ENCODE data around the gene VWA5B1.
A peak's percentile ranks its signal among the peaks of the same experiment; 100 is the strongest.
"Not testable (repeated sequence)": the region's sequence is repeated elsewhere in the genome, so short reads cannot be mapped to it uniquely, and the experiment has no call there.

The VWA5B1 gene

DNA sequence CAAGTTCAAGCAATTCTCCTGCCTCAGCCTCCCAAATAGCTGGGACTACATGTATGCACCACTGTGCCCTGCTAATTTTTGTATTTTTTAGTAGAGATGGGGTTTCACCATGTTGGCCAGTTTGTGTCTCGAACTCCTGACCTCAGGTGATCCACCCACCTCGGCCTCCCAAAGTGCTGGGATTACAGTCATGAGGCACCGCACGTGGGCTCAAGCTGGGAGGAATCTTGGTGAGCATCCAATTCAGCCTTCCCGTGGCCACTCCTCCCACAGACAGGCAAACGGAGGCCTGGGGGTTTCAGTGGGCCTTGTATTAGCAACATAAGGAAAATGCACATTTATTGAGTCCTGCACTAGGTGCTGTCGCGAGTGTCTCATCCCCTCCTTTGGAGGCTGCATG is 24.5 kb upstream of the VWA5B1 start:
- H3K4me1 ChIP-seq (ENCODE audit: control insufficient read depth, insufficient read depth, low read length), result no peaks in the 10 kb centered on the region
- H3K4me3 ChIP-seq (ENCODE audit: low read depth, low read length), result no peak overlapping the region
- H3K9ac ChIP-seq (ENCODE audit: low read length), result no peak overlapping the region
- H3K36me3 ChIP-seq (ENCODE audit: control insufficient read depth, insufficient read depth, low read length), result no peaks in the 10 kb centered on the region
- no peaks in the 10 kb centered on the region; the same call in 1 of the 2 replicates for H3K27me3 ChIP-seq (ENCODE audit: control insufficient read depth, insufficient read depth, low read length)
- no peaks in the 10 kb centered on the region for H3K9me3 ChIP-seq (ENCODE audit: control insufficient read depth, insufficient read depth, low read depth, low read length)
- no peak overlapping the region for H3K27ac ChIP-seq (ENCODE audit: low read depth, low read length)

DNA sequence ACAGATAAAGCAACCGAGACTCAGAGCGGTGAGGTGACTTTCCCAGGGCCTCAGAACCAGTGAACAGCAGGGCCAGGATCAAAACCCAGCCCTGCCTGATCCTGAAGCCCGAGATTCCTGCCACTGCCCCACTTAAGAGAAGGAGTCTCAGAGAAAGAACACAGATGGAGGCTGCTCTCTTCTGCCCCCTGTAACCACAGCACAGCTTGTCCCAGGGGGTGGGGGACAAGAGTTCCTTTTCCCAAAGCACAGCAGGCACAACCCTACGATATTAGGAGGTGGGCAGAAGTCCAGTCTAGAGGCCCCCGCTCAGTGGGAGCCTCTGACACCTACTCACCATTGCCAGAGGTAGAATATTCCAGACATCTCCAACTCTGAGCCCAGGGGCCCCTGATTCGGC is 24.0 kb upstream of the VWA5B1 start:
- no peaks in the 10 kb centered on the region for H3K9me3 ChIP-seq (ENCODE audit: control insufficient read depth, insufficient read depth, low read depth, low read length)
- no peaks in the 10 kb centered on the region for H3K4me1 ChIP-seq (ENCODE audit: control insufficient read depth, insufficient read depth, low read length)
- no peak overlapping the region for H3K4me3 ChIP-seq (ENCODE audit: low read depth, low read length)
- H3K27me3 ChIP-seq (ENCODE audit: control insufficient read depth, insufficient read depth, low read length), result no peaks in the 10 kb centered on the region; the same call in 1 of the 2 replicates
- no peaks in the 10 kb centered on the region for H3K36me3 ChIP-seq (ENCODE audit: control insufficient read depth, insufficient read depth, low read length)
- H3K9ac ChIP-seq (ENCODE audit: low read length), result no peak overlapping the region
- H3K27ac ChIP-seq (ENCODE audit: low read depth, low read length), result no peak overlapping the region

DNA sequence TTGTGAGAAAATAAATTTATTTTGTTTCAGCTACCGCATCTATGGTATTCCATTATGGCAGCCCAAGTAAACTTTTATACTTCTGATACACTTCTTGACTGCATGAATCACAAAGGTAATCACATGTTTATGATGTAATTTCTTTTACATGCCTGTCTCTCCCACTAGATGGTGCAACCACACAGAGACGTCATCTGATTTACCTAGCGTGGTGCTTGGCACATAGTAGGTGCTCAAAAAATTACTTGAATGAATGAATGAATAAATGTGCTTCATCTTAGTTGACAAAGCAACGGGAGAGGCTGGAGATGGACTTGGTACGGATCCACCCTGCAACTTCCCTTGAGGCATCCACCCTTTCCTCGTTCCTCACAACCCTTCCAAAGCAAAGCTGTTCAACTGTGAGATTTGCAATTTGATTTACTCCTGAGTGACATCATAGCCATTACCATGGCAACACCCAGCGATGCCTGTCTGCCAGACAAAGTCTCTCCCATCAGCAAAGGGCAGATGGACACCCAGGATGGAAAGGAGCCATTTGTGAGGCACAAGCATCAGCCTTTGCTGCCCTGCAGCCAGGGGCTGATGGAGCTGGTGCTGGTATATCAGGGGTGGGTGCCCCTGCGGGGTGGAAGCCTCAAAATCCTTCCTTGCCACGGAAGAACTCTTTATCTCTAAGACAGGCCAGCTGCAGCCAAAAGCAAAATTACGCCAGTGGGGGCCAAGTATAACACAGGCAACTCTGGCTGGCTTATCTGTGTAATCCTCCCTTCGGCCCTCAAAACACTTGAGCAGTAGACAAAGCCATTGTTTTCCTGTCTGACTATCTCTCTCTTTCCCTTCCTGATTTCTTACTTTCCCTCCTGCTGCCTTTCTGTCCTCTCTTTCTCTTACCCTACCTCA is 18.9 kb upstream of the VWA5B1 start:
- no peaks in the 10 kb centered on the region for H3K4me1 ChIP-seq (ENCODE audit: control insufficient read depth, insufficient read depth, low read length)
- H3K36me3 ChIP-seq (ENCODE audit: control insufficient read depth, insufficient read depth, low read length), result no peaks in the 10 kb centered on the region
- no peak overlapping the region for H3K27ac ChIP-seq (ENCODE audit: low read depth, low read length)
- no peaks in the 10 kb centered on the region for H3K9me3 ChIP-seq (ENCODE audit: control insufficient read depth, insufficient read depth, low read depth, low read length)
- H3K9ac ChIP-seq (ENCODE audit: low read length), result no peak overlapping the region
- peaks cover 22% of the 10 kb centered on the region for H3K27me3 ChIP-seq (ENCODE audit: control insufficient read depth, insufficient read depth, low read length)
- H3K4me3 ChIP-seq (ENCODE audit: low read depth, low read length), result no peak overlapping the region

DNA sequence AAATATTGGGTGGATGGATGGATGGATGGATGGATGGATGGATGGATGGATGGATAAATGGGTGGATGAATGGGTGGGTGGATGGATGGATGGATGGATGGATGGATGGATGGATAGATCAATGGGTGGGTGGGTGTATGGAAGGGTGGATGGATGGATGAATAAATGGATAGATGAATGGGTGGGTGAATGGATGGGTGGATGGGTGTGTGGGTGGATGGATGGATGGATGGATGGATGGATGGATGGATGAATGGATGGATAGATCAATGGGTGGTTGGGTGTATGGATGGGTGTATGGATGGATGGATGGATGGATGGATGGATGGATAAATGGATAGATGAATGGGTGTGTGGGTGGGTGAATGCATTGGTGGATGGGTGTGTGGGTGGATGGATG is 17.0 kb upstream of the VWA5B1 start:
- not testable (repeated sequence) for H3K27ac ChIP-seq (ENCODE audit: low read depth, low read length); H3K9ac ChIP-seq (ENCODE audit: low read length); H3K4me1 ChIP-seq (ENCODE audit: control insufficient read depth, insufficient read depth, low read length); H3K36me3 ChIP-seq (ENCODE audit: control insufficient read depth, insufficient read depth, low read length); H3K4me3 ChIP-seq (ENCODE audit: low read depth, low read length); H3K9me3 ChIP-seq (ENCODE audit: control insufficient read depth, insufficient read depth, low read depth, low read length)
- peaks cover 33% of the 10 kb centered on the region for H3K27me3 ChIP-seq (ENCODE audit: control insufficient read depth, insufficient read depth, low read length)

DNA sequence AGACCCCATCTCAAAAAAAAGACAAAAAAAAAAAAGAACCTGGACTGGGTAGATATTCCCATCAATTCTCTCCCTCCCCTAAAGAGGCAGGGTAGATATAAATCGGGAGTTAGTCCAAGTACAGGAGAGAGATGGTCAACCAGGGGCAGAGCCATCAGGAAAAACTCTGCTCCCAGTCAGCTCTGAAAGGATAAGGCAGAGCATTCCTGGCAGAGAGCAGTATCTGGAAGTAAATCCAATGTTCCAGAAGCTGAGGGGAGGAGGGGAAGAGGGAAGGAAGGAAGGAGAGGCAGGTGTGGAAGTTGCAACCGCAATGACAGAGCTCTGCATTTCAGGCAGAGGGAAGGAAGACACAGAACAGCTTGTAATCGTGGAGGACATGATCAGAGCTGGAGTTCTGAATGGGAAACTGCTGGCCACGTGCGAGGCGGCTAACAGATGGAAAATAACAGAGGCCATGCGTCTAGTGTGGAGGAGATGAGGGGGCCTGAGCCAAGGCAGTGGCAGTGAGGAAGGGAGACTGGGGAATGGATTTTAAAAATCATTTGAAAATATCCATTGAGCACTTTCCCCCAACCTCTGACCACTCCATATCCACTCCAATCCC is 15.3 kb upstream of the VWA5B1 start:
- Histone ChIP-seq H3K4me3 (ENCODE audit: low read depth, low read length) (no peak overlapping the region), H3K36me3 (ENCODE audit: control insufficient read depth, insufficient read depth, low read length) (no peaks in the 10 kb centered on the region), H3K27ac (ENCODE audit: low read depth, low read length) (no peak overlapping the region), H3K9me3 (ENCODE audit: control insufficient read depth, insufficient read depth, low read depth, low read length) (no peaks in the 10 kb centered on the region), H3K27me3 (ENCODE audit: control insufficient read depth, insufficient read depth, low read length) (peaks cover 33% of the 10 kb centered on the region), H3K9ac (ENCODE audit: low read length) (no peak overlapping the region), H3K4me1 (ENCODE audit: control insufficient read depth, insufficient read depth, low read length) (peaks cover 15% of the 10 kb centered on the region)

DNA sequence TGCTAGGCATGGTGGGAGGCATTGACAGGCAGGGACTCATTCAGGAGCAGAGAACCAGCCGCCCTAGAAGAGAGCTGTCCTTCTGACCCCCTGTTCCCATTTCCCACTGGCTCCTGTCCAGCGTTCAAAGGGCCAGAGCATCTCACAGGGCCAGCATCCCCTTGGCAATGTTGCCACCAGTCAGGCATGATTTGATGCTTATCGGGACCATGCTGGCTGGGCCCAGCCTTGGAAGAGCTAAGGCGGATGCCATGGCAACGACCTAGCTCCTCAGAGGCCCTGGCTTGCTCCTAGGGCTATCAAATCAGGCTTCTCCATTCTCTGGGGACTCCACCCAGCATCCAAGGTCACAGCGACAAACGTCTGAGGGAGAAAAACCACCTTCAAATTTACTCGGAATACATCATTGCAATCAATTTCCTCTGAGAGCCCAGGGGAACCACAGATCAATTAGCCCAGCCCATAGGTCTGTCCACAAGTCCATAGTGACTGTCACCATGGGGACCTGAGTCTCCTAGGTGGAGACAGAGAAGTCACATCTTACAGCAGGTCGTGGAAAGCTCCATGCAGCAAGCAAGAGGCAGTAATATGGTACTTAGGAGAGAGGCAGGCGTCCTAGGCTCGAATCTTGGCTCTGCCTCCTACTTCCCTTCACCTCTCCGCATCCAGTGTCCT is 14.1 kb upstream of the VWA5B1 start:
- Histone ChIP-seq H3K9me3 (ENCODE audit: control insufficient read depth, insufficient read depth, low read depth, low read length) (no peaks in the 10 kb centered on the region), H3K4me3 (ENCODE audit: low read depth, low read length) (no peak overlapping the region), H3K4me1 (ENCODE audit: control insufficient read depth, insufficient read depth, low read length) (peaks cover 17% of the 10 kb centered on the region), H3K9ac (ENCODE audit: low read length) (no peak overlapping the region), H3K36me3 (ENCODE audit: control insufficient read depth, insufficient read depth, low read length) (no peaks in the 10 kb centered on the region), H3K27me3 (ENCODE audit: control insufficient read depth, insufficient read depth, low read length) (peaks cover 36% of the 10 kb centered on the region), H3K27ac (ENCODE audit: low read depth, low read length) (no peak overlapping the region)

DNA sequence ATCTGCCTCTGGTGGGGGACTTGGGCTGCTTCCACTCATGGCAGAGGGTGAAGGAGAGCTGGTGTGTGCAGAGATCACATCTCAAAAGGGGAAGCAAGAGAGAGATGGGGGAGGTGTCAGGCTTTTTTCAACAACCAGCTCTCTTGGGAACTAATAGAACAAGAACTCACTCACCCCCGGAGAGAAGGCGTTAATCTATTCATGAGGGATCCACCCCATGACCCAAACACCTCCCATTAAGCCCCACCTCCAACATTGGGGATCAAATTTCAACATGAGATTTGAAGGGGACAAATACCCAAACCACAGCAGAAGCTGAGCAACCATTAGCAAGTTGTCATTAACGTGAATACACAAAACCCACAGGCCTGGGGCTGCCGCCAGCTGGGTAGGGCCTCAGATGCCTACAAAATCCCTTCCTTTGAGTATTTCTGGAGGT is 12.0 kb upstream of the VWA5B1 start:
- Histone ChIP-seq H3K27ac (ENCODE audit: low read depth, low read length) (no peak overlapping the region), H3K27me3 (ENCODE audit: control insufficient read depth, insufficient read depth, low read length) (peaks cover 38% of the 10 kb centered on the region), H3K36me3 (ENCODE audit: control insufficient read depth, insufficient read depth, low read length) (no peaks in the 10 kb centered on the region), H3K4me1 (ENCODE audit: control insufficient read depth, insufficient read depth, low read length) (peaks cover 29% of the 10 kb centered on the region), H3K9me3 (ENCODE audit: control insufficient read depth, insufficient read depth, low read depth, low read length) (no peaks in the 10 kb centered on the region), H3K4me3 (ENCODE audit: low read depth, low read length) (peak overlapping the region; percentile 23; the same call in 1 of the 2 replicates), H3K9ac (ENCODE audit: low read length) (no peak overlapping the region)

DNA sequence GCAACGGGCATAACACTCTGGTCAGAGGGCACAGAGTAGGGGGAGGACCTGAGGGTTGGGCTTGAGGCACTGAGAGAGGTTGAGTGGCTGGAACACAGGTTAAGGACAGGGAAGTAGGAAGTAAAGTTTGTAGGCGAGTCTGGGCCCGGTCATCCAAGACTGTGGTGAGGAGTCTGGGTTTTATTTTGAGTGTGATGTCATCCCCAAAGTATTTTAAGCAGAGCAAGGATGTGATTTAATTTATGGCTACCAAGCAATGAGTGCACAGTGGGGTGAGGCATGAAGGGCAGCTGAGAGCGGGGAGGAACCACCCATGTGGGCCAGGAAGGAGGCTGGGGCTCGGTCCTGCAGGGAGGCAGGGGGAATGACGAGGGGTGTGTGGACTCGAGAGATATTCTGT is 11.2 kb upstream of the VWA5B1 start:
- no peak overlapping the region for H3K9ac ChIP-seq (ENCODE audit: low read length)
- H3K36me3 ChIP-seq (ENCODE audit: control insufficient read depth, insufficient read depth, low read length), result no peaks in the 10 kb centered on the region
- H3K4me1 ChIP-seq (ENCODE audit: control insufficient read depth, insufficient read depth, low read length), result peaks cover 29% of the 10 kb centered on the region
- H3K27me3 ChIP-seq (ENCODE audit: control insufficient read depth, insufficient read depth, low read length), result peaks cover 44% of the 10 kb centered on the region
- no peak overlapping the region; the same call in 1 of the 2 replicates for H3K4me3 ChIP-seq (ENCODE audit: low read depth, low read length)
- no peak overlapping the region for H3K27ac ChIP-seq (ENCODE audit: low read depth, low read length)
- H3K9me3 ChIP-seq (ENCODE audit: control insufficient read depth, insufficient read depth, low read depth, low read length), result no peaks in the 10 kb centered on the region

DNA sequence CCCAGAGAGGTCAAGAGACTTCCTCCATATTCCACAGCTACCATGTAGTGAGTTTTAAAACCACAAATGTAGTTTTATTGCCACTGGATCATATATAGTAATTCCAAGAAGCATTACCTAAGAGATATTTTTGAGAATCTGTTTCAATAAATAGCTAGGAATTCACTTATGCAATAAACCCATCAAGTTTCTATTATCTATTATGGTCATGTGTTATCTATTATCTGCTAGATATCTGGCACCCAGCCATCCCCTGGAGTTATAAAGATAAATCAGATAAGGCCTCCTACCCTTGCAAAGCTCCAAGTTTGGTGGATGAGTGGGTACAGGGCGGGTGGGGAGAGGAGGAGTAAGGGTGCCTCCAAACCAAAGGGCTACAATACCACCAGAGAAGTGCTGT is 10.3 kb upstream of the VWA5B1 start:
- H3K9ac ChIP-seq (ENCODE audit: low read length), result no peak overlapping the region
- H3K9me3 ChIP-seq (ENCODE audit: control insufficient read depth, insufficient read depth, low read depth, low read length), result peaks cover 2% of the 10 kb centered on the region; the same call in 1 of the 2 replicates
- H3K27ac ChIP-seq (ENCODE audit: low read depth, low read length), result no peak overlapping the region
- peaks cover 29% of the 10 kb centered on the region for H3K4me1 ChIP-seq (ENCODE audit: control insufficient read depth, insufficient read depth, low read length)
- H3K27me3 ChIP-seq (ENCODE audit: control insufficient read depth, insufficient read depth, low read length), result peaks cover 49% of the 10 kb centered on the region
- no peaks in the 10 kb centered on the region for H3K36me3 ChIP-seq (ENCODE audit: control insufficient read depth, insufficient read depth, low read length)
- H3K4me3 ChIP-seq (ENCODE audit: low read depth, low read length), result no peak overlapping the region

DNA sequence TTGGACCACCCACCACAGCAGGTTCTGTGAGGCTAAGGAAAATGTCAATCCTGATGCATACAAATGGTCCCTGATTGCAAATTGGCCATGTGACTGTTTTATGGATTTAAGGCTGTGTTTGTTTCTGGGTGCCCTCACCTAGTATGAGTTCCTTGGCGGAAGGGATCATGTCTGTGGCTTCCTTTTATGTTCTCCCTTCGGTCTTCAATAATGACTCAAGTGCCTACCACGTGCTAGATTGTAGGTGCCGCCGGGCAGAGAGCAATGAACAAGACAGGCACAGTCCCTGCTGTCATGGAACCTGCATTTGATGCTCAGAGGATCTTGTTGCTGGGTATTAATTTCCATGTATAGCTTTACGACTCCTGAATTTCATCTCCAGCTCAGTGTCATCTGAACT is 9.8 kb upstream of the VWA5B1 start:
- Histone ChIP-seq H3K27ac (ENCODE audit: low read depth, low read length) (no peak overlapping the region), H3K27me3 (ENCODE audit: control insufficient read depth, insufficient read depth, low read length) (peaks cover 49% of the 10 kb centered on the region), H3K9ac (ENCODE audit: low read length) (no peak overlapping the region), H3K4me1 (ENCODE audit: control insufficient read depth, insufficient read depth, low read length) (peaks cover 29% of the 10 kb centered on the region), H3K9me3 (ENCODE audit: control insufficient read depth, insufficient read depth, low read depth, low read length) (peaks cover 6% of the 10 kb centered on the region; the same call in 1 of the 2 replicates), H3K36me3 (ENCODE audit: control insufficient read depth, insufficient read depth, low read length) (no peaks in the 10 kb centered on the region), H3K4me3 (ENCODE audit: low read depth, low read length) (no peak overlapping the region)

DNA sequence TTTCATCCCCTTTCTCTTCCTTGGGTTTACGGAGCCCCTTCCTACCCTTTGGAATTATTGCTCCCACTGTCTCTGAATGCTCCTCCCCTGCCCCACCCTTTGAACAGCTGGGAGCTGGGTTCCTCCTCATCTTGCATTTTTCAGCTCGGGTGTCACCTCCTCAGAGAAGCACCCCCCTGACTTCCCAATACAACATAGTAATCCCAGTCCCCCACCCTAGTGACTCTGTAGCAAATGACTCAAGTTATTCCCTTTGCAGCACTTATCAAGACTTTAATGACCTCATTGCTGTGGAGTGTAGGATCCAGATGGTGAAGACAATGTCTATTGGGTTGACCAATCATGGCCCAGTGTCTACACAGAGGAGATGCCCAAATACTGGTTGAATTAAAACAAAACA is 8.9 kb upstream of the VWA5B1 start:
- Histone ChIP-seq H3K4me3 (ENCODE audit: low read depth, low read length) (no peak overlapping the region), H3K27me3 (ENCODE audit: control insufficient read depth, insufficient read depth, low read length) (peaks cover 50% of the 10 kb centered on the region), H3K9ac (ENCODE audit: low read length) (no peak overlapping the region), H3K9me3 (ENCODE audit: control insufficient read depth, insufficient read depth, low read depth, low read length) (peaks cover 9% of the 10 kb centered on the region; the same call in 1 of the 2 replicates), H3K27ac (ENCODE audit: low read depth, low read length) (no peak overlapping the region), H3K4me1 (ENCODE audit: control insufficient read depth, insufficient read depth, low read length) (peaks cover 29% of the 10 kb centered on the region), H3K36me3 (ENCODE audit: control insufficient read depth, insufficient read depth, low read length) (no peaks in the 10 kb centered on the region)

All from HUES6 (cell line).